Measurements from ENCODE around the gene TP73. TPM values are rescaled to one million over a fixed set of nuclear protein-coding genes. Genes with fewer than 3 reads are reported as not detected.

TP73 gene
- total RNA-seq, 1 experiment from 2014 or later, result 2.6 TPM

DNA sequence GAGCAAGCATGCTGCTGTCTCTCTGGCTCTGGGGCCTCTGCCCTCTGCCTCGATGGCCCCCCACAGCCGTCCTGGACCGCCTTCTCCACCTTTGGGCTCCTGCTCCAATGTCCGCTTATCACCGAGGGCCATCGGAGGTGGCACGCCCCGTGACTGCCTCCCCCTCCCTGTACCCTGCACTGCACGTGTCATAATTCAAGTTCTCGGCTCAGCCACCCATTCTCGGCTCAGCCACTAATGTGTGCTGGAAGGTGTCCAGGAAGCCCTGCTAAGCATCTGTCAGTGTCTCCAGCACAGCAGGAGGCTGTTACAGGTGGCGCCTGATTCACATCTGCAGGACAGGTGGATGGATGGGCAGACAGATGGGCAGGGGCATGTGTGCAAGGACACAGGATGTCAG, 45.5 kb downstream of the TP73 start:
- H3K27me3 ChIP-seq (ENCODE audit: low read length), result peaks cover 40% of the 10 kb centered on the region
- no peak overlapping the region for H3K4me3 ChIP-seq (ENCODE audit: low read length)
- H3K79me2 ChIP-seq (ENCODE audit: low read length), result no peaks in the 10 kb centered on the region
- no peaks in the 10 kb centered on the region for H3K9me3 ChIP-seq (ENCODE audit: low read length)
- no peaks in the 10 kb centered on the region for H3K9me2 ChIP-seq (replicated peaks; ENCODE audit: low read length)
- H2AFZ ChIP-seq (ENCODE audit: low read length), result no peak overlapping the region
- no peak overlapping the region for H3K27ac ChIP-seq (ENCODE audit: low read length)
- intact Hi-C loops (cut with micrococcal nuclease), result no loop called here
- BruUV-seq (replicated peaks), result no TSS peak
- no peaks in the 10 kb centered on the region for H3F3A ChIP-seq (ENCODE audit: low read length, unreplicated experiment)
- ChIA-PET POLR2A (ENCODE audit: unreplicated experiment) (no interaction called here), CTCF (no interaction called here)
- ATAC-seq, result no peak
- no peak for DNase-seq
- H3K4me2 ChIP-seq (ENCODE audit: low read length), result no peak overlapping the region
- no peaks in the 10 kb centered on the region for H3K4me1 ChIP-seq (ENCODE audit: insufficient read depth, low read length)
- no peaks in the 10 kb centered on the region for H4K20me1 ChIP-seq (ENCODE audit: low read length)
- H3K9ac ChIP-seq (ENCODE audit: low read length), result no peak overlapping the region
- TF ChIP-seq, protein P1, sequence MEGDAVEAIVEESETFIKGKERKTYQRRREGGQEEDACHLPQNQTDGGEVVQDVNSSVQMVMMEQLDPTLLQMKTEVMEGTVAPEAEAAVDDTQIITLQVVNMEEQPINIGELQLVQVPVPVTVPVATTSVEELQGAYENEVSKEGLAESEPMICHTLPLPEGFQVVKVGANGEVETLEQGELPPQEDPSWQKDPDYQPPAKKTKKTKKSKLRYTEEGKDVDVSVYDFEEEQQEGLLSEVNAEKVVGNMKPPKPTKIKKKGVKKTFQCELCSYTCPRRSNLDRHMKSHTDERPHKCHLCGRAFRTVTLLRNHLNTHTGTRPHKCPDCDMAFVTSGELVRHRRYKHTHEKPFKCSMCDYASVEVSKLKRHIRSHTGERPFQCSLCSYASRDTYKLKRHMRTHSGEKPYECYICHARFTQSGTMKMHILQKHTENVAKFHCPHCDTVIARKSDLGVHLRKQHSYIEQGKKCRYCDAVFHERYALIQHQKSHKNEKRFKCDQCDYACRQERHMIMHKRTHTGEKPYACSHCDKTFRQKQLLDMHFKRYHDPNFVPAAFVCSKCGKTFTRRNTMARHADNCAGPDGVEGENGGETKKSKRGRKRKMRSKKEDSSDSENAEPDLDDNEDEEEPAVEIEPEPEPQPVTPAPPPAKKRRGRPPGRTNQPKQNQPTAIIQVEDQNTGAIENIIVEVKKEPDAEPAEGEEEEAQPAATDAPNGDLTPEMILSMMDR (conservative IDR thresholded peaks at IDR 0.05; ENCODE audit: low read depth, low read length), result no peak
- TF ChIP-seq EZH2phosphoT487 (IDR thresholded peaks at IDR 0.05; ENCODE audit: borderline replicate concordance, low read length) (no peak), EZH2 (IDR thresholded peaks at IDR 0.05; ENCODE audit: low read length, unreplicated experiment) (no peak)
- H3K36me3 ChIP-seq (ENCODE audit: low read depth, low read length), result no peaks in the 10 kb centered on the region

DNA sequence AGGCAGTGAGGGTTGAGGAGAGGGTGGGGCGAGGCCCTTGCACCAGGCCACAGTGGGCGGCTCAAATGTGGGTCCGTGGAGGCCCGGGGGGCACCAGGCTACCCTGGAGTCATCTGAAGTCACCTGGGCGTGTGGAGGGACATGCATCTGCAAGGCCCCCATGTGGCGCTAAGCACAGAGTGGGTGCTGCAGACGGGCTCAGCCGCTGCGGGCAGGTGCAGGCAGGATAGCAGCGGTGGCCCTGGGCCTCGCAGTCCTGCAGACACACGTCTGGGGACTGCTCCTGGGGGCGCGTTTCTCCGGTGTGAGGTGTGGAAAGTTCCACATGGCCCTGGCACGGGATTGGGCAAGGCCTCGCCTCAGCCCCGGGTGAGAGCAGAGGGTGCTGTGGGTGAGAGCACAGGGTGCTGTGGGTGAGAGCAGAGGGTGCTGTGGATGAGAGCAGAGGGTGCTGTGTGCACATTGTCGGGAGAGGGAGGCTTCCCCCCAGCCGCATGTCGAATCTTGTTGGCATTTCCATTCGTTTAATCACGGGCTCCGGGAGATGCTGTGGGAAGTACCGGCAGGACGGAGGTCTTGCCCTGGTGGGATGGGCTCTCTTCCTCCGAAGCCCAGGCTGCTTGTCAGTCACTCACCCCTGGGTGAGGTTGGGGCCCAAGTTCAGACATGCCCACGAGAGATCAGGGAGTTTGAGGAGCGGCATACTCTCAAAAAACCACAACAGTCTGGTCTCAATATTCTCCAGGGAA, 46.5 kb downstream of the TP73 start:
- no peak overlapping the region for H3K27ac ChIP-seq (ENCODE audit: low read length)
- no peak overlapping the region for H2AFZ ChIP-seq (ENCODE audit: low read length)
- H3K27me3 ChIP-seq (ENCODE audit: low read length), result peaks cover 40% of the 10 kb centered on the region
- no peaks in the 10 kb centered on the region for H3K9me2 ChIP-seq (replicated peaks; ENCODE audit: low read length)
- H3K4me3 ChIP-seq (ENCODE audit: low read length), result no peak overlapping the region
- no peaks in the 10 kb centered on the region for H3K79me2 ChIP-seq (ENCODE audit: low read length)
- no peak overlapping the region for H3K4me2 ChIP-seq (ENCODE audit: low read length)
- TF ChIP-seq, protein P1 (conservative IDR thresholded peaks at IDR 0.05; ENCODE audit: low read depth, low read length), result no peak
- TF ChIP-seq EZH2phosphoT487 (IDR thresholded peaks at IDR 0.05; ENCODE audit: borderline replicate concordance, low read length) (no peak), EZH2 (IDR thresholded peaks at IDR 0.05; ENCODE audit: low read length, unreplicated experiment) (no peak)
- H3F3A ChIP-seq (ENCODE audit: low read length, unreplicated experiment), result no peaks in the 10 kb centered on the region
- ChIA-PET CTCF (no interaction called here), POLR2A (ENCODE audit: unreplicated experiment) (no interaction called here)
- ATAC-seq, result no peak
- no peaks in the 10 kb centered on the region for H3K9me3 ChIP-seq (ENCODE audit: low read length)
- H3K9ac ChIP-seq (ENCODE audit: low read length), result no peak overlapping the region
- intact Hi-C loops (cut with micrococcal nuclease), result no loop called here
- no peaks in the 10 kb centered on the region for H4K20me1 ChIP-seq (ENCODE audit: low read length)
- BruUV-seq (replicated peaks), result no TSS peak
- H3K36me3 ChIP-seq (ENCODE audit: low read depth, low read length), result no peaks in the 10 kb centered on the region
- no peak for DNase-seq
- peaks cover 8% of the 10 kb centered on the region; the same call in 1 of the 2 replicates for H3K4me1 ChIP-seq (ENCODE audit: insufficient read depth, low read length)

DNA sequence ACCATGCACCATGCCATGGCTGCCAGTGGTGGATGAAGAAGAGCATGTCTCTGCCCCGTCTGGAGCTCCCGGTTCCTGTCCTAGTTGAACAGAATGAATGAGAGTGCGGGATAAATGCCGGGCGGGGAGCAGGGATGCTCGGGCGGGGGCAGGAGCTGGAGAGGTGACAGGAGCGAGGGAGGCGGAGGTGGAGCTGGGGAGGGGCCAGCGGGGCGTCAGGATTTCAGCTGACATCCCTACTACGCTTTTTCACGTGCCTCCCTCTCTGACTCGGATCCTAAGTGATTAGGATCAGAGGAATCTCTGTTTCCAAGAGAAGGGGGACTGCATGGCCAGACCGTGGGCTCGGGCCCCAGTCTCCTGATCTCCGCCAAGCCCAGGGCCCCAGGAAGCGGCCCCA, 47.3 kb downstream of the TP73 start:
- no TSS peak for BruUV-seq (replicated peaks)
- no peak for DNase-seq
- Histone ChIP-seq H3K4me2 (ENCODE audit: low read length) (no peak overlapping the region), H2AFZ (ENCODE audit: low read length) (no peak overlapping the region), H3K9me2 (replicated peaks; ENCODE audit: low read length) (no peaks in the 10 kb centered on the region), H3K9me3 (ENCODE audit: low read length) (no peaks in the 10 kb centered on the region), H4K20me1 (ENCODE audit: low read length) (no peaks in the 10 kb centered on the region), H3K4me1 (ENCODE audit: insufficient read depth, low read length) (peaks cover 11% of the 10 kb centered on the region; the same call in 1 of the 2 replicates), H3K27ac (ENCODE audit: low read length) (no peak overlapping the region), H3K79me2 (ENCODE audit: low read length) (no peaks in the 10 kb centered on the region), H3K4me3 (ENCODE audit: low read length) (no peak overlapping the region), H3K36me3 (ENCODE audit: low read depth, low read length) (no peaks in the 10 kb centered on the region), H3F3A (ENCODE audit: low read length, unreplicated experiment) (no peaks in the 10 kb centered on the region), H3K27me3 (ENCODE audit: low read length) (peaks cover 40% of the 10 kb centered on the region), H3K9ac (ENCODE audit: low read length) (no peak overlapping the region)
- no peak for ATAC-seq
- intact Hi-C loops (cut with micrococcal nuclease), result no loop called here
- POLR2A ChIA-PET (ENCODE audit: unreplicated experiment), result no interaction called here
- TF ChIP-seq, protein P1 (conservative IDR thresholded peaks at IDR 0.05; ENCODE audit: low read depth, low read length), result no peak
- TF ChIP-seq EZH2phosphoT487 (IDR thresholded peaks at IDR 0.05; ENCODE audit: borderline replicate concordance, low read length), result no peak
- TF ChIP-seq EZH2 (IDR thresholded peaks at IDR 0.05; ENCODE audit: low read length, unreplicated experiment), result no peak
- CTCF ChIA-PET, result no interaction called here

Data from PC-3 (cell line).